Fibroblast of skin of right biceps (primary cell): ENCODE results near the gene C1orf52.
A peak's percentile ranks its signal among the peaks of the same experiment; 100 is the strongest.
"Not testable (repeated sequence)": the region's sequence is repeated elsewhere in the genome, so short reads cannot be mapped to it uniquely, and the experiment has no call there.

Source experiments
- DNase-seq: peaks from one replicate; pipeline ENCODE4 v3.0.0-alpha.2; 2013

C1orf52 gene

GRCh38 chr1:85277802-85278201 is 18.3 kb upstream of the C1orf52 start:
- DNase-seq, result no peak

DNA sequence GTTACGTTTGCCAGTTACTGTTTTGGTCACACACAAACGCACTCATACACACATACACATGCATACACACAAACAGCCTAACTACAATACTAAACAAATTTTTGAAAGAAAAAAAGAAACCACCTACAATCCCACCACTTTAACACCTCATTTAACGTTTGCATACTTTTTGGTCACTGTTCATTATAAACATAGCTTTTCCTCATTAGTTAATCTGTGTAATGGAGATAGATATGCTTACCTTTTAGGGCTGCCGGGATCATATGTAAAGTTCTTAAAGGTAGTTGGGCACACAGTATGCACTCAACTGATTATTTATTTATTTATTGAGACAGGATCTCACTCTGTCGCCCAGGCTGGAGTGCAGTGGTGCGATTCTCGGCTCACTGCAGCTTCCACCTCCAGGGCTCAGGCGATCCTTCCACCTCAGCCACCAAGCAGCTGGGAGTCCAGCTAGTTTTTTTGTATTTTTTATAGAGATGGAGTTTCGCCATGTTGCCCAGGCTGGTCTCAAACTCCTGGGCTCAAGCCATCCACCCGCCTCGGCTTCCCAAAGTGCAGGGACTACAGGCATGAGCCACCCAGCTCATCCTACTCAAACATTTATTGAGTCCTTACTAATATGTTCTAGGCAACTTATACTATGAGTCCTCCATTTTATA is 17.6 kb upstream of the C1orf52 start:
- no peak for DNase-seq

DNA sequence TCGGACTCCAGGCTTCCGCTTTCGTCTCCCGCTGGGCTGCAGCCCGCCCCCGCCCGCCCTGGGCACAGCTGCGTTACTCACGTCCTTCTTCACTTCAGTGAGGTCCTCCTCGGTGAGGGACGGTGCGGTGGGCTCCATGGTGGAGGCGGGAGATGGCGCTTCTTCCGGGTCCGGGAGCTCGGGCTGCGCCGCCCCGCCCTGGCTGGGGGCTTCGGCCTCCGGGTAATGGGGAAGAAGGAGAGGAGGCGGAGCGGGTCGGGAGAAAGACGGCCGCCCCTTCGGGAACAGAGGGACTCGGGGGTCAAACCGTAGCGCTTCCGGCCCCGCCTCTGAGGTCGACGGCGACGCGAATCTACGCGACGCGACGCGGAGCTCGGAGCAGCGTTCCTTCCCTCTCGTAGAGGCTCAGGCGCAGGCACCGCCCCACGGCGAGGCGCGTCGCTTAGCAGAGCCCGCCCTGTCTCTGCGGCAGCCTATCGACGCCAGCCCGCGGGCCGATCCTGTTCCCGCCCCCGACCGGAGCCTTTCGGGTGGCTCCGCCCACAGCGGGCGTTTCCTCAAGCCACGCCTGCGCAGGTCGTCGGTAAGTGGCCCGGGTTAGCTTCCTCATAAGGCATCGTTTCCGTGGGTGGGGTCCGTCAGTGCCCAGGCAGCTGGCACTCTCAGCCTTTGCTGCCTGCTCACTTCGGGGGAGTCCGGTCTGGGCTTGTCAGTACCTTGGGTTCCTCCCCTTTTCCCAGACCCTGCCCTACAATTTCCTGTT is 16.9 kb upstream of the C1orf52 start, which contains the start of gene BCL10:
Gene BCL10, minus strand, starts transcription at position 418 of the 763 bp plus-strand sequence. Its CDS starts 280 bp downstream, at position 138.
- peak; percentile 97 for DNase-seq

- no peak for DNase-seq
These were observed 16.3 kb upstream of the C1orf52 start for GRCh38 chr1:85275701-85276214.

- DNase-seq, result peak; percentile 79
These were observed 15.5 kb upstream of the C1orf52 start for GRCh38 chr1:85274969-85275453.

- DNase-seq, result no peak
These were observed 13.9 kb upstream of the C1orf52 start for GRCh38 chr1:85273397-85273796.

DNA sequence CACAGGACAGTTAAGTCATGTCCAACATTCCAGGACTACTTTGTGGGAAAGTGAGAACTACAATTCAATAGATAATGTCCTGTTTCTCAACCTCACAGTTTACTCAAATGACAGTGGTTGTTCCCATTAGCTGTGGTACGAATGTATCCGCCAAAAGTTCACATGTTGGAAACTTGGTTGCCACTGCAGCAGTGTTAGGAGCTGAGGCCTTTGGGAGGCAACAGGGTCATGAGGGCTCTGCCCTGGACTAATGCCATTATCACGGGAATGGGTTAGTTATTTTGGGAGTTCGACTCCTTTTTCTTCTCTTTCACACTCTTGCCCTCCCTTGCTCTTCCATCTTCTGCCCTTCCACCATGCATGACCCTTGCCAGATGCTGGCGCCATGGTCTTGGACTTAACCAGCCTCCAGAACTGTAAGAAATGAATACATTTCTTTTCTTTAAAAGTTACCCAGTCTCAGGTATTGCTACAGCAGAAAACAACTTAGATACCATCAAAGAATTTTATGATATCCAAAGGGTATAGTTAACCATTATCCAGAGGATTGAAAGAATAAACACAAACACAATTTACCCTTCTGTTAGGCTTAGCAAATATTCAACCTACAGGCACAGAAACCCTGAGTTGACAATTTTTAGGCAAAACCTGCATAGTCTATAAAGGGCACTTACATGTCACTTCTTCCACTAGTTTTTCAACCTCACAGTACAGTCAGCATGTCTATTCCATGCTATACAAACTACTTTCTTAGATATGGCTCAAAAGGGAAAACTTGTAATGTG is 9.5 kb upstream of the C1orf52 start:
- no peak for DNase-seq

DNA sequence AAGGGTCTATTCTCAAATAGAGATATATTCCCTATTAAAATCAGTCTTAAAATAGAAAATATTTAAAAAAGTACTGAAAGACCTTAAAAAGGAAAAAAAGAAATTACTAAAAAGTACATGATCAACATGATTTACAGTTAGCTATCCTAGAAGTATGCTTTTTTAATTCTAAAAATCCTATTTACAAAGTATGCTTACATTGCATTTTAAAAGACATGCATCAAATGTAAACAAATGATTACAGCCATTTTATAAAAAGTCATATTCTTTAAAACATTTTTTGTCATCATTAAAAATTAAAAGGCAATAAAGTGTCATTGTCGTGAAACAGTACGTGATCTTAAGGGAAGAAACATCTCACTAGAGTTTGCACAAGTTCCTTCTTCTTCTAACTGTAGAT is 7.9 kb upstream of the C1orf52 start:
- DNase-seq, result no peak

GRCh38 chr1:85264150-85264549 is 4.7 kb upstream of the C1orf52 start:
- peak; percentile 24 for DNase-seq

DNA sequence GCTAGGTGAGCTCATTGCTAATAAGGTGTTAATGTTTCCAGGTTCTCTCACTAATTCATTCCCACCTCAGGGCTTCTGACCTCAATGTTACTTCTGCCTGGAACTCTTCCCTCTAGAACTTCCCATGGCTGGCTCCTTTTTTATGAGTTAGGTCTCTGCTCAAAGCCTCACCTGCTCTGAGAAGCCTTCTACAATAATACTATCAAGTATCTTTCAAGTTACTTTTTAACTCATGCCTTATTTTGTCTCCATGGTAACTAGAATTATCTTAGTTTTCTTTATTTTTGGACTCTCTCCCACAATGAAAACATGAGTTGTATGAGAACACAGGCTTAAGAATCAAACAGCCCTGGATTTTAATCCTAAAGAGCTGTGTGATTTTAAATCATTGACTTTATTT is 3.5 kb upstream of the C1orf52 start:
- no peak for DNase-seq

- DNase-seq, result peak; percentile 52
These were observed 431 bp upstream of the C1orf52 start for GRCh38 chr1:85259912-85260274.

DNA sequence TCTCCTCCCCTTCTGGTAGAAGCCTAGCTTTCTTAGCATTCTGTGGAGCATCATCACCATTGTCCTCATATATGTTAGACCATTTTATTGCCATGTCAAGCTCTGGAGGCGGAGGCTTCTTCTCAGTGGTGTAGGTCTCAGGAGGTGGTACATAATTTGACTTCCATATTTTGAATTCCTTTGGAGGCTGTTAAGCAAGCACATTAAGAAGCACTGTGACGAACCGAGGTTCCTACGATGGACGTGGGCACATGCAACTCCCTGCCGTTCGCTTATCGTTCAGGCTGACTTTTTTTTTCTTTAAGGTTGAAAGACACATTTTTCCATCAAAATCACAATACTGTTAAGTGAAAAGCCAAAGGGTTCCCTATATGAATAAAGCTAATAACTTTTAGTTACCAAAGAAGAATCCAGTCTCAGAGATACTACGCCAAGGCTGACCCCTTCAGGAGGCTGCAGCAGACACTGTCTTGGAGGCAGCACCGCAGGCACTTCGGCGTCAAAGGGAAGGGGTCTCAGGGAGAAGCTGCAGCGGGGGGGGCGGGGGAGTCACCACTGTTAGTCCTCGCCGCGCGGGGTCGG is 835 bp downstream of the C1orf52 start:
- DNase-seq, result peak; percentile 32

DNA sequence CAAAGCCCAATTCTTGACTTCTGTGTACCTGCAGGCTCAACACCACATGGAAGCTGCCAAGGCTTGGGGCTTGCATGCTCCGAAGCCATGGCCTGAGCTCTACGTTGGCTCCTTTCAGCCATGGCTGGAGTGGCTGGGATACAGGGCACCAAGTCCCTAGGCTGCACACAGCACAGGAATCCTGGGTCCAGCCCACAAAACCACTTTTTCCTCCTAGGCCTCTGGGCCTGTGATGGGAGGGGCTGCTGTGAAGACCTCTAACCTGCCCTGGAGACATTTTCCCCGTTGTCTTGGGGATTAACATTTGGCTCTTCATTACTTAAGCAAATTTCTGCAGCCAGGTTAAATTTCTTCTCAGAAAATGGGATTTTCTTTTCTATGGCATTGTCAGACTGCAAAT is 10.4 kb downstream of the C1orf52 start:
- not testable (repeated sequence) for DNase-seq

GRCh38 chr1:85245891-85246290 is 13.6 kb downstream of the C1orf52 start:
- no peak for DNase-seq

DNA sequence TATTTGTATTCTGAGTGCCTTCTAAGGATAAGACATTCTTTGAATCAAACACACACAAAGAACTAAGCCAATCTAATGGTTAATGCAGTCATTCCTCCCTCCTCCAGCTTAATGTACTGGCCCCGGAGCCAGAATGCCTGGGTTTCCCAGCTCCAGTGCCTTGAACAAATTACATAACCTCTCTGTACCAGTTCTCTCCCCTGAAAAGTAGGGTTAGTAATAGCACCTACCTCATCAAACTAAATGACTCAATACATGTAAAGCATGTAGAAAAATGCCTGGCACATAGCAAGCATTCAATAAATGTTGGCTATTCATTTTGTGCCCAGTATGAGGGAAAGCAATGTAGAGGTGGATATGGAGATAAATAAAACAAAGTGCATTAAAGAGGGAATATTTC is 14.0 kb downstream of the C1orf52 start:
- DNase-seq, result peak; percentile 25

GRCh38 chr1:85244271-85245061 is 15.0 kb downstream of the C1orf52 start:
- peak; percentile 78 for DNase-seq

DNA sequence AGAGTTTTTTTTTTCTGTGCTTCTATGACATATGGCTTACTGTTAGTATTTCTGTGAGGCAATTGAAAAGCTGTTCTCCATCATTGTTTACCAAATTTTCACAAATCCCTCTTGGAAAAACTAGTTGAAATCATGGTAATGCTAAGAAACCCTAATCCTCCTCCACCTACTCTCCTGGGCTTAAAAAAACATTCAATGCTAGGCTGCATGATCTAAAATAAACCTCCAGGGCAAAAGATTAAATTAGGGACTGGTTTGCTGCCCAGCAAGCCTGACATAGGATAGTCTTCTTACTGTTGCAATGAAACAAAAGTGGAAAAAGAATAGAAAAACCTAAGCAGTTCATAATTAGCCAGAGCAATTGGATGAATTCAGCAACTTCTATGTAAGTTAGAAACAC is 16.1 kb downstream of the C1orf52 start:
- DNase-seq, result no peak

DNA sequence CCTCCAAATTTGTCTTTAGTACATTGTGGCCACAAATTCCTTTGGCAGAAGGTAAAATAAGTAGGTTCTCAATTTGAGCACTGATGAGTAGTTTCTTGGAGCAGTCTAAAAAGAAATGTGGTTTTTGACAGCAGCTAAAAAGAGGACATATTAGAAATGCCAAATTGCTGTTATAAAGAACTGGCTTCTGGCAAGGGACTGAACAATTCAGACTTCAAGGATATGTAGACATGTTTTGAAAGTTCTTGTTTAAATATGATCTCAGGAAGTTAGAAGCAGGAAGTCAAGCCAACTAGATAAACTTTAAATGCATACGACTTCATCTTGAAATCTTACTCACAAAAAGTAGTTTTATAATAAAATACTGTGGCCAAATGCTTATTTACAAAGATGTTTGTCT is 18.8 kb downstream of the C1orf52 start:
- no peak for DNase-seq

- peak; percentile 37 for DNase-seq
These were observed 19.3 kb downstream of the C1orf52 start for GRCh38 chr1:85240174-85240601.

GRCh38 chr1:85237613-85238012 is 21.8 kb downstream of the C1orf52 start:
- no peak for DNase-seq

DNA sequence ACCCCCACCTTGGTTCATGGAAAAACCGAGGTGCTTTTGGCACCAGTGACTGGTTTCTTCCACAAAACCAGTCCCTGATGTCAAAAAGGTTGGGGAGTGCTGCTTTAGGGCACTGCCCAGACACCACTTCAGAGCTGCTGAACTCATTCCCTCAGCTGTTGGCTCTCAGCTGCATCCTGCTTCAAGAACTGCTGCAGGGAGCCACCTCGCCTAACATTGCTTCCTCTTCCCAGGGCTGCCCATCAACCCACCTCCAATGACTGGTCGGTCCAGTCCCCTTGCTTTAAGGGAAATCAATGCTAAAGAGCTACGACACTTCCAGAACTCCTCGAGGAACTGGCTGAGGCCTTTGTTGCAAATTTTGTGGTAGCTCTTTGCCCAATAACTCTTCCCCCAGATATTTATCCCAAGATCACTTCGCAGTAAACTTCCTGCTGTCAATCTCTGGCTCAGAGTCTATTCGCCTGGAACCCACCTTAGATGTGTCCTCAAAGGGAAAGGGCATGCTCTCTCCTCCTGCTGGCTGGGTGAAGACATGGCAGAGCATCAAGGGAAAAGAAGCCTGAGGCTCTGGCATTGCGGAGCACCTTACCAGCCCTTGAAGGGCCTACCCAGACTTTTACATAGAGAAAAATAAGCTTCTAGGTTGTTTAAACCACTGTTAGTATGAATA is 29.0 kb downstream of the C1orf52 start:
- no peak for DNase-seq
